Measurements from ENCODE around the gene YWHAH. TPM values are rescaled to one million over a fixed set of nuclear protein-coding genes. Genes with fewer than 3 reads are reported as not detected.

YWHAH gene
- total and polyA plus RNA-seq, 9 of the 15 experiments (the other 6 are each of a cell fraction or from before 2014, with no cell fraction given): 32.0 to 177 (median 114) TPM

DNA sequence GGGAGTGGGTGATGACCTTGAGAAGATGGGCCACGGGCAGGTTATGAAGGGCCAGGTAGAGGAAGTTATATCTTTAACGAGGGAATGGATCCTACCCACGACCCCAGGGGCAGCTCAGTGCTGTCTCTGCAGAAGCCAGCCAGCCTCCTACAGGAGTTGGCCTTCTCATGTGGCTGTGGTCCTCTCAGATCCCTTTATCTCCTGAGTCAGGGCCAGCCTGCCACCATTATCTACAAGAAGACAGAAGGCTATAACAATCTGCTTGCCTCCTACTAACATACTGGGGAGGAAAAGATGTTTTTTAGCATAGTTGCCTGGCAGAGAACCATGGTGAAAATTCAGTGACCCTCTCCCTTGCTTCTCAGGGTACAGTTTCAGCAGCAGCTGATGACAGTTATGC is 7.0 kb upstream of the YWHAH start (continued):
- peak; percentile 79 for TF ChIP-seq MTA2 (IDR thresholded peaks at IDR 0.05; ENCODE audit: low read depth)
- no peak for TF ChIP-seq PHTF2 (CRISPR knock-in tag; IDR thresholded peaks at IDR 0.05)
- TF ChIP-seq DPF2 (IDR thresholded peaks at IDR 0.05): peak; percentile 89
- TF ChIP-seq TAF9B (IDR thresholded peaks at IDR 0.05; ENCODE audit: partially characterized antibody): no peak
- TF ChIP-seq, protein P1, sequence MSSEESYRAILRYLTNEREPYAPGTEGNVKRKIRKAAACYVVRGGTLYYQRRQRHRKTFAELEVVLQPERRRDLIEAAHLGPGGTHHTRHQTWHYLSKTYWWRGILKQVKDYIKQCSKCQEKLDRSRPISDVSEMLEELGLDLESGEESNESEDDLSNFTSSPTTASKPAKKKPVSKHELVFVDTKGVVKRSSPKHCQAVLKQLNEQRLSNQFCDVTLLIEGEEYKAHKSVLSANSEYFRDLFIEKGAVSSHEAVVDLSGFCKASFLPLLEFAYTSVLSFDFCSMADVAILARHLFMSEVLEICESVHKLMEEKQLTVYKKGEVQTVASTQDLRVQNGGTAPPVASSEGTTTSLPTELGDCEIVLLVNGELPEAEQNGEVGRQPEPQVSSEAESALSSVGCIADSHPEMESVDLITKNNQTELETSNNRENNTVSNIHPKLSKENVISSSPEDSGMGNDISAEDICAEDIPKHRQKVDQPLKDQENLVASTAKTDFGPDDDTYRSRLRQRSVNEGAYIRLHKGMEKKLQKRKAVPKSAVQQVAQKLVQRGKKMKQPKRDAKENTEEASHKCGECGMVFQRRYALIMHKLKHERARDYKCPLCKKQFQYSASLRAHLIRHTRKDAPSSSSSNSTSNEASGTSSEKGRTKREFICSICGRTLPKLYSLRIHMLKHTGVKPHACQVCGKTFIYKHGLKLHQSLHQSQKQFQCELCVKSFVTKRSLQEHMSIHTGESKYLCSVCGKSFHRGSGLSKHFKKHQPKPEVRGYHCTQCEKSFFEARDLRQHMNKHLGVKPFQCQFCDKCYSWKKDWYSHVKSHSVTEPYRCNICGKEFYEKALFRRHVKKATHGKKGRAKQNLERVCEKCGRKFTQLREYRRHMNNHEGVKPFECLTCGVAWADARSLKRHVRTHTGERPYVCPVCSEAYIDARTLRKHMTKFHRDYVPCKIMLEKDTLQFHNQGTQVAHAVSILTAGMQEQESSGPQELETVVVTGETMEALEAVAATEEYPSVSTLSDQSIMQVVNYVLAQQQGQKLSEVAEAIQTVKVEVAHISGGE (CRISPR knock-in tag; IDR thresholded peaks at IDR 0.05): 0 out of 6 replicates have a peak, but pooled peaks of 1 of the 3 experiments have one; percentile 47
- TF ChIP-seq BACH1 (tag; IDR thresholded peaks at IDR 0.05): no peak
- TF ChIP-seq, protein P2, sequence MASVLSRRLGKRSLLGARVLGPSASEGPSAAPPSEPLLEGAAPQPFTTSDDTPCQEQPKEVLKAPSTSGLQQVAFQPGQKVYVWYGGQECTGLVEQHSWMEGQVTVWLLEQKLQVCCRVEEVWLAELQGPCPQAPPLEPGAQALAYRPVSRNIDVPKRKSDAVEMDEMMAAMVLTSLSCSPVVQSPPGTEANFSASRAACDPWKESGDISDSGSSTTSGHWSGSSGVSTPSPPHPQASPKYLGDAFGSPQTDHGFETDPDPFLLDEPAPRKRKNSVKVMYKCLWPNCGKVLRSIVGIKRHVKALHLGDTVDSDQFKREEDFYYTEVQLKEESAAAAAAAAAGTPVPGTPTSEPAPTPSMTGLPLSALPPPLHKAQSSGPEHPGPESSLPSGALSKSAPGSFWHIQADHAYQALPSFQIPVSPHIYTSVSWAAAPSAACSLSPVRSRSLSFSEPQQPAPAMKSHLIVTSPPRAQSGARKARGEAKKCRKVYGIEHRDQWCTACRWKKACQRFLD (CRISPR knock-in tag; IDR thresholded peaks at IDR 0.05): peak; percentile 70; the same call in 1 of the 2 replicates
- TF ChIP-seq KHSRP (IDR thresholded peaks at IDR 0.05): no peak
- TF ChIP-seq NONO (IDR thresholded peaks at IDR 0.05; ENCODE audit: low read depth in 2 of 2, low read length in 1 of 2): no peak
- 0 out of 2 replicates have a peak, but pooled peaks have one; percentile 11 for TF ChIP-seq MECOM (CRISPR knock-in tag; IDR thresholded peaks at IDR 0.05)
